ENCODE measurements around the gene NXPH1.

- TF ChIP-seq CTCF (IDR thresholded peaks at IDR 0.05), result no peak
- no peak for TF ChIP-seq POLR2A (IDR thresholded peaks at IDR 0.05)
Observed at GRCh38 chr7:8625612-8626011, 192.2 kb downstream of the NXPH1 start.
